Muscle layer of duodenum (tissue), 2 donors: ENCODE measurements around the gene TOPORS.

ENCODE experiments used
- H3K27ac ChIP-seq: one replicate; pipeline ENCODE4 v1.7.0; 2013; ENCODE audit warnings: mild to moderate bottlenecking, low read length
- H3K27me3 ChIP-seq: one replicate; pipeline ENCODE4 v1.7.0; 2013; ENCODE audit warnings: low read depth, mild to moderate bottlenecking, control low read depth, low read length
- H3K36me3 ChIP-seq, 2 donors: one replicate each; pipeline ENCODE4 v1.7.0; 2013; ENCODE audit warnings: low read length in 2 of 2, control low read depth in 1 of 2, mild to moderate bottlenecking in 1 of 2; ENCODE audit not compliant: insufficient read depth in 2 of 2, control insufficient read depth in 1 of 2
- H3K4me1 ChIP-seq, 2 donors: one replicate each; pipeline ENCODE4 v1.7.0; 2013; ENCODE audit warnings: low read length in 2 of 2, mild to moderate bottlenecking in 2 of 2, control low read depth in 1 of 2, moderate library complexity in 1 of 2; ENCODE audit not compliant: insufficient read depth in 2 of 2, control insufficient read depth in 1 of 2
- H3K4me3 ChIP-seq, 2 donors: one replicate each; pipeline ENCODE4 v1.7.0; 2013; ENCODE audit warnings: low read length in 2 of 2, low read depth in 1 of 2, mild to moderate bottlenecking in 1 of 2
- H3K9me3 ChIP-seq, 2 donors: one replicate each; pipeline ENCODE4 v1.7.0; 2013; ENCODE audit warnings: low read length in 2 of 2, control low read depth in 1 of 2, mild to moderate bottlenecking in 1 of 2; ENCODE audit not compliant: control insufficient read depth in 1 of 2
- donor health status: healthy.

The TOPORS gene

DNA sequence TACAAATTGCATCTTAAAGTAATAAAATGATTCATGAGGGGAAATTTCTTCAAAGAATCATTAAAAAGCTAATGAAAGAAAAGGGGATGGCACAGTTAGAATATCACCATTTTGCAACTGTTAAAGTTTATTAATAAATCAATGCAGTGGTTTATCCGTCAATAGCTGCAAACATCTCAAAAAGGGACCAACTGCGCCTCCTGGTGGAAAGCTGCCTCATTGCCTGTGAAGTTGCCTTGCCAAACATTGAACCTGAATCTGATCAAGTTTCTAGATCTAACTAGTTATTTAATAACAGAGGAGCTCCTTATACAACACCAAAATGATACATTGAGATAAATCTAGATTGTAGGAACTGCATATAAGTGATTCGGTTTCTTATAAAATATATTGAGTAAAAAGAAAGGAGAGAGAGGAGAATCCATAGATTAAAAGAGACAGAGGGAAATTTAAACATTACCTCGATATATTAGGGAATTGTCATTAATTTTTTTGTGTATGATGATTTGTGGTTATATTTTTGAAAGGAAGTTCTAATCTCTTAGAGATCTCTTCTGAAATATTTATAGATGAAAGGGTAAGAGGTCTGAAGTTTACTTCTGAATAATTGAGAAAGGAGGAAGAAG, 27.4 kb upstream of the TOPORS start:
- Histone ChIP-seq H3K27me3 (no peaks in the 10 kb centered on the region), H3K9me3 (no peaks in the 10 kb centered on the region), H3K36me3 (no peaks in the 10 kb centered on the region), H3K4me1 (no peaks in the 10 kb centered on the region), H3K27ac (no peak overlapping the region), H3K4me3 (no peak overlapping the region)

DNA sequence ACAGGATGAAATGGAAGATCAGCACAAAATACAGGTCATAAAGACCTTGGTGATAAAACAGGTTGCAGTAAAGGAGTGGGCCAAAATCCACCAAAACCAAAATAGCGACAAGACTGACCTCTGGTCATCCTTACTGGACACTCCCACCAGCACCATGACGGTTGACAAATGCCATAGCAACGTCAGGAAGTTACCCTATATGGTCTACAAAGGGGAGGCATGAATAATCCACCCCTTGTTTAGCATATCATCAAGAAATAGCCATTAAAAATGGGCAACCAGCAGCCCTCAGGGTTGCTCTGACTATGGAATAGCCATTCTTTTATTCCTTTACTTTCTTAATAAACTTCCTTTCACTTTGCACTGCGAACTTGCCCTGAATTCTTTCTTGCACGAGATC, 26.6 kb upstream of the TOPORS start:
- Histone ChIP-seq H3K27me3 (no peaks in the 10 kb centered on the region), H3K4me3 (no peak overlapping the region), H3K36me3 (no peaks in the 10 kb centered on the region)

DNA sequence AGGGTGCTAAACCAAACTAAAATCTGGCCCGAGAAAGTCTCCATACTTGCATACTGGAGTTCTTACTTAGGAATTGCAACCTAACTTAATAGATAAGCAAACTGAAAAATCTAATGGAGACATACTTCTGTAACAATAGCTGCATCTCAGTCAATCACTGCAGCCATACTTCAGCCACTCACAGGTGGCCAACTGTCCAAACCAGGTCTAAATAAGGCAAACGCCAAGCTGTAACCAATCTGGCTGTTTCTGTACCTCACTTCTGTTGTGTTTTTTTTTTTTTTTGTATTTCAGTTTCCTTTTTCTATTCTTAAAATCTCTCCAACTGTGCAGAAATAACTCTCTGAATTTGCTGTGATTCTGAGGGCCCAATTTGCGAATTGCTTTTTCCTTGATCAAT, 24.9 kb upstream of the TOPORS start:
- Histone ChIP-seq H3K36me3 (no peaks in the 10 kb centered on the region), H3K4me3 (no peak overlapping the region), H3K9me3 (no peaks in the 10 kb centered on the region), H3K4me1 (peaks cover 4 to 8% of the 10 kb centered on the region in 2 donors), H3K27me3 (no peaks in the 10 kb centered on the region), H3K27ac (no peak overlapping the region)

More for the DNA sequence above, 26.6 kb upstream of the TOPORS start:
- Histone ChIP-seq H3K4me1 (no peaks in the 10 kb centered on the region), H3K27ac (no peak overlapping the region), H3K9me3 (no peaks in the 10 kb centered on the region)

DNA sequence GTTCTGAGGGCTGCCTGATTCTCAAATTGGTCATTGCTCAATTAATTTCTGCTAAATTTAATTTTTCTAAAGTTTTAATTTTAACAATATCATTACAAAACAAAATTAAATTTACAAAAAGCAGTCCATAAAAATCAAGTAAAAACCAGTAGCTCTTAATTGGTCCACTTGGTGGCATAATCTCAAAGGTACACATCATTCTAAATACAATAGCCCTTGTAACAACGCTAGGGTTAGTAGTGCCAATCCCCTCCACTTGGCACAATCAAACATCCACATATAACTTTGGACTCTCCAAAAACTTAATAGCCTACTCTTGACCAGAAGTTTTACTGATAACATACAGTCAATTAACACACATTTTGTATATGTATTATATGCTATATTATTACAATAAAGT, 22.5 kb upstream of the TOPORS start:
- Histone ChIP-seq H3K27me3 (no peaks in the 10 kb centered on the region), H3K9me3 (no peaks in the 10 kb centered on the region), H3K36me3 (no peaks in the 10 kb centered on the region), H3K27ac (no peak overlapping the region), H3K4me3 (no peak overlapping the region), H3K4me1 (peaks cover 7 to 22% of the 10 kb centered on the region in 2 donors)

DNA sequence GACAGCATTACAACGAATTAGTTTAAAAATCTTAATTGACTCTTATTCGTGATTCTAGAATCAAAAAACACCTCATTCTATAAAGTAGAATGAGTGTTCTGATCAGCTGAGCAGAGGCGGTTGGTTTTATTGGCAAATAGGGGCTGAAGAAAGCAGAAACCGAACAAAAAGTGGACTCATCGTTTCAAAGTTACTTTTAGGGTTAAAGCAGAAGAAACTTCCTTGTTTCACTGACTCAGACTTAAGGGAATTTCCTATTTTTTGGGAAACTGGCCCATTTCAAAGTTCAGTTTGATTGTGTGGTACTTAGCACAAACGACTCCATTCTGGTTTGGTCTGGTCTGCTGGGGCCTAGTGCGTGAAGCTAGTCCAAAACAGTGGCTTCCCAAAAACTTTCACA, 21.4 kb upstream of the TOPORS start:
- H3K27me3 ChIP-seq: no peaks in the 10 kb centered on the region
- no peaks in the 10 kb centered on the region for H3K36me3 ChIP-seq
- H3K27ac ChIP-seq: peak overlapping the region; percentile 91
- H3K4me3 ChIP-seq: peak overlapping the region; percentile 97 to 99
- H3K4me1 ChIP-seq: peaks cover 7 to 22% of the 10 kb centered on the region in 2 donors
- H3K9me3 ChIP-seq: no peaks in the 10 kb centered on the region

DNA sequence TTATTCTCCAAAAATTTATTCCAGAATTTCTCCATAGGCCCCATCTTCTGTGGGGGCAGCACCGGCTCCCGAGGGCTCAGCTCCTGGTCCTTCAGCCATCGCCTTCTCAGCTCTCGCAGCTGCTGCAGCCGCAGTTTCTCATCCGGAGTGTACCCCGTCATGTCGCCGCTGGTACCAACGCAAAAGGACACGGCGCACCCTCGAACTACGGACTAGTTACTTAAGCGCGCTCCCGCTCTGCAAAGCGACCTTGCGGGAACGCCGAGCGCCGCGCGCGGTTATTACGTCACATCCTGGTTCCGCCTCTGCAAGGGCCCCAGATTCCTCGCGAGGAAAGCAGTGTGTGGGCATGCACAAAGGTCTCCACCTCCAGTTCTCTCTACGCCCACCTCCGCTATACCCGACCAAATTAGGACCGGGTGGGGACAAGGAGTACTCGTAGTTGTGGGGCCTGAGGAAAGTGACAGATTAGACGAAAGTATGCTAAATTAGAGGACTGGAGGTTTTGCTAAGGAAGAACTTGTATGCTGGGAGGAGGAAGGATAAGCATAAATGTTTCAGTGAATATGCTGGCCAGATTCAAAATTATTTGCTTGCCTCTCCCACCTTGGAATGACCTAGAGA, 20.6 kb upstream of the TOPORS start, which contains the start of gene NDUFB6:
TSS of gene NDUFB6 (minus strand) at position 260 of the 624 bp plus-strand sequence. CDS start at position 161, 99 bp downstream.
- no peaks in the 10 kb centered on the region for H3K9me3 ChIP-seq
- H3K27ac ChIP-seq: peak within 1 kb of the TSS; percentile 91
- H3K4me3 ChIP-seq: peak within 1 kb of the TSS; percentile 97 to 99
- H3K4me1 ChIP-seq: peaks cover 7 to 22% of the 10 kb centered on the region in 2 donors
- H3K36me3 ChIP-seq: peaks cover 0 to 3% of the 10 kb centered on the region in 2 donors
- no peaks in the 10 kb centered on the region for H3K27me3 ChIP-seq

DNA sequence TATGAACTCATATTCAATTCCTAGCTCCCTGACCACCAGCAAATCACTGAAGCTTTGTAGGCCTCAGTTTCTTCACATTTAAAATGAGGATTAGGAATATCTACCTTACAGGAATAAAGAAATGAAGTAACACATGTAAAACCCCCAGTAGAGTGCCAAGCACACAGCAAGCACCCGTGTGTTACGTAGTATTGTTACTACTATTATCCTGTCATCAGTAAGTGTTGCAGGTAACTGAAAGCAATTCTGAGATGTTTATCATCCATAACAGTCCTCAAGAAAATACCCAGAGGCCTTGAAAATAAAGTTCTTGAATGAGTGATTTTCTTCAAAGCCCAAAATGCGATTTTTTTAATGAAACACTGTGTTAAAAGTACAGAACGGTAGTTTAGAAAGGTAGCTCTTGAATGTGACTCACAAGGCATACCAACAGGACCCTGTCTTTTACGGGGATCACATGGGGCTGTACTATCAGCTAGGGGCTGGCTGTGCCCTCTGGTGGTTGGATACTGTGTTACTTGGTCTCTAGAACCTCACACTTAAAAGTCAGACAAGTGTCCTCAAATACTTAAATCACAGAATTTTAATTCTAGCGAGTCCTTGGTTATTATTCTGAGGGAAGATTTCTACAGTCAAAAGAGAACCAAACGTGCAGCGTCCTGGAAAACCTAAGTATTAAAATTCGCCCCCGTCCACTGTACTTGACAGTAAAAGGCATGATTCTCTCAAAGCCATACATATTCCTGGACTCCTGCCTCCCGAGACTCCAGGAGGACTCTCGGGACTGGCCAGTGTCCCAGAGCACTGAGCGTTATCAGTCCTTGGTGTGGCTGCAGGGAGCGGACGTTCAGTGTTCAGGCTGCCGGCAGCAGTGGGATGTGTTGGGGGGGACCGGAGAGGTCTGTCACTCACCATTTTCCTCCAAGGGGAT, 19.8 kb upstream of the TOPORS start:
- Histone ChIP-seq H3K9me3 (no peaks in the 10 kb centered on the region), H3K36me3 (peaks cover 0 to 11% of the 10 kb centered on the region in 2 donors), H3K27ac (peak overlapping the region; percentile 91), H3K4me3 (peak overlapping the region; percentile 97 to 99), H3K27me3 (no peaks in the 10 kb centered on the region), H3K4me1 (peaks cover 7 to 22% of the 10 kb centered on the region in 2 donors)

DNA sequence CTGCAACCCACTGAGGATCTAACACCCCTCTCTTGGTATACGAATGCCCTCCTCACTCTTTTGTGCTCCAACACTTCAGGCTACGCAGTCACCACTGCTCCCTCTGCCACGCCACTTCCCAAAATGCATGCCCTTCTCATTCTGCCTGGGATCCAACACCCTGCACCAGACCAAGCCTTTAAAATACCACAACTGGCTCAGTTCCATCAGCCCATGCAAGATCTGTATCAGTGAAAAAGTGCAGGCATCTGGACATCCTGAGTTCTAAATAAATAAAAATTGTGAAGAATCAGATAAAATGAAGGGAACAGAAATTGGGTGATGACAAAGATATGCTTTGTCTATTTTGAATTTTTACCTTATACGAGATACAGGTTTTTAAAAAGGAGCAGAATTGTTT, 17.9 kb upstream of the TOPORS start:
- H3K27ac ChIP-seq: no peak overlapping the region
- H3K4me1 ChIP-seq: peaks cover 7 to 22% of the 10 kb centered on the region in 2 donors
- H3K9me3 ChIP-seq: no peaks in the 10 kb centered on the region
- peaks cover 8 to 31% of the 10 kb centered on the region in 2 donors for H3K36me3 ChIP-seq
- no peak overlapping the region for H3K4me3 ChIP-seq
- no peaks in the 10 kb centered on the region for H3K27me3 ChIP-seq

DNA sequence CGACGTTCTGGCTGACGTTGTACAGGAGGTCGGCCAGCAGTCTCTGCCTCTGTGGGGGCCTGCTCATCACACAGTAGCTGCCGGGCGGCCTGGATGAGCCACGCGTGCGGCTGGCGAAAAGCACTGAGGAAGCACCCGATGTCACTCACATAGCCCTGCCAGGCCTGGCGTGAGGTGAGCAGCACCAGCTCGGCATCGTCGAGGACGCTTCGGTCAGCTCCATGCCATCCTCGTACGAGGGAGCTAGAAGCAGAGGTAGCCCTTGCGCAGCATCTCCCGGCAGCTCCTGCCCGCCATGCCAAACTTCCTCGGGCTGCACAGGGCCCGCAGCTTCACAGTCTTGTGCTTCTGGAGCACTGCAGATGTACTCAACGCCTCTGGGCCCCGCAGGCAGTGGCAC, 14.4 kb upstream of the TOPORS start:
- no peaks in the 10 kb centered on the region for H3K9me3 ChIP-seq
- no peak overlapping the region for H3K4me3 ChIP-seq
- H3K27ac ChIP-seq: no peak overlapping the region
- H3K27me3 ChIP-seq: no peaks in the 10 kb centered on the region
- peaks cover 1 to 10% of the 10 kb centered on the region in 2 donors for H3K4me1 ChIP-seq
- H3K36me3 ChIP-seq: peaks cover 12 to 35% of the 10 kb centered on the region in 2 donors

DNA sequence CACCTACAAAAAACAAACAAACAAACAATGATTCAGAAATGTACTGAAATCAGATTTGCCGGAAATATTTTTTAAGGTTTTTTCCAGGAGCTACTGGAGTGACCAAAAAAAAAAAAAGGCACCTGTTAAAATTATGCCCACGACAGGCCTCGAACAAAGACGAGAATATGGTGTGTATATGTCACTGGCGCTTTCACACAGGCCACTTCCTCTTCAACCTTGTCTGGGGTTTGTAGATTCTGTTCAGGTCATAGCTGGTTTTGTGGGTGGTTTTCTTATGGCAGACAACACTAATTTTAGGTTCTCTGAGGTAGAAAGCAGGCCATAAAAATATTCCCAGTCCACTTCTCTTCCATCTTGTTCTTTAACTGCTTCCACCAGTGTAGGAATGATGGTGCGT, 13.6 kb upstream of the TOPORS start:
- H3K4me3 ChIP-seq: no peak overlapping the region
- no peaks in the 10 kb centered on the region for H3K9me3 ChIP-seq
- H3K27ac ChIP-seq: no peak overlapping the region
- H3K36me3 ChIP-seq: peaks cover 12 to 35% of the 10 kb centered on the region in 2 donors
- H3K27me3 ChIP-seq: no peaks in the 10 kb centered on the region
- peaks cover 0 to 2% of the 10 kb centered on the region in 2 donors for H3K4me1 ChIP-seq

DNA sequence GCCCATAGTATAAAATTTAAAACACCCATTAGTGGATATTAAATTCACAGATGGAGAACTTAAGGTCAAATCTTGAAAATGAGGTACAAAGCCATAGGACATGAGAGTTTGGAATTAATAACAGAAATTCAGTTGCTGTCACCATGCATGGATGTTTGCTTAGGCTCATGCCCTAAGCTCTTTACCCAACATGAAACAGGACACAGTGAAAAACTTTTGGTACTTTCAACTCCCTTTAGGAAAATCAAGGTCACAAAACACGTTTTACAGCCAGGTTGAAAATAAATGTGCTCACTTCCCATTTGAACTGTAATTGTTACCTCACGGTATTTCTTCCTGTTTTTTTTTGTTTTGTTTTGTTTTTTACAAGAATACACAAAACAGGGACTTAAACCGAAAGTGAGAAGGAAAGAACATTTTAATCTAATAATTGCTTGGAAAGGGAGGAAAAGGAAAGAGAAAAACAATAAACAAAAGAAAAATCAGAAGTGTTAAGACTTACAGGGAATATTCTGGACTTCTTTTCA, 6.1 kb upstream of the TOPORS start:
- Histone ChIP-seq H3K4me1 (no peaks in the 10 kb centered on the region), H3K27me3 (no peaks in the 10 kb centered on the region), H3K36me3 (peaks cover 0 to 4% of the 10 kb centered on the region in 2 donors), H3K4me3 (no peak overlapping the region), H3K27ac (no peak overlapping the region), H3K9me3 (no peaks in the 10 kb centered on the region)
